AG04449 (cell line): ENCODE measurements around the gene OSBP2.

Source experiments
- CTCF ChIA-PET: fragments of 350-600 bp; formaldehyde crosslinking; extraction: SDS; loops from one replicate; lab custom pipeline; 2021; ENCODE audit warnings: antibody characterized with exemption; lab: Yijun Ruan, JAX
- POLR2A ChIA-PET: fragments of 400-600, 350-600 bp; formaldehyde crosslinking; extraction: SDS; loops from one replicate; lab custom pipeline; 2020; ENCODE audit warnings: antibody characterized with exemption, inconsistent platforms; lab: Yijun Ruan, JAX
- DNase-seq: peaks from one replicate; pipeline ENCODE4 v3.0.0-alpha.2; 2010; ENCODE audit warnings: low read depth, low spot score
- H3K4me3 ChIP-seq: 2 replicates; pipeline ENCODE4 v1.5.1; 2011; ENCODE audit warnings: low read depth, mild to moderate bottlenecking, control low read depth, low read length
- CTCF ChIP-seq: IDR thresholded peaks from one replicate; pipeline ENCODE4 v1.5.1; 2011; ENCODE audit warnings: mild to moderate bottlenecking, moderate library complexity, low read length, control low read depth, inconsistent platforms; ENCODE audit not compliant: insufficient read depth; ENCODE audit errors: missing control alignments

The OSBP2 gene

DNA sequence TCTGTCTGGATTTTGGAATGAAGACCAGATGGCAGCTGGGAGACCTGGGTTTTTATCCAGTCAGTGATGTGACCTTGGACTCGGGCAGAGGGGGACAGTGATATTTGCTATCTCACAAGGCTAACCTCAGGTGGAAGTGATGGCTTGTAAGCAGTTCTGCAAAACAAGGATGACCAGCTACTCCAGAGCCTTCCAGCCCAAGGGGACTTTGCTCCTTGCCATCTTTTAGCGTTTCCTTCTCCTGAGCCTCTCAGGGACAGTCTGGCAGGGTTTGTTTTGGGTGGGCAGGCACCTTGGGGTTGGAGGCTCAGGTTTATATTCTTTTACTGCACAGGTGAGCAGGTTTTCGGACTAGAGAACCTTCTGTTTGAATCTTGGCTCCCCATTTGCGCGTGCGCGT is 9.5 kb upstream of the OSBP2 start:
- POLR2A ChIA-PET, result no interaction called here

GRCh38 chr22:30687358-30687757 is 7.3 kb upstream of the OSBP2 start:
- H3K4me3 ChIP-seq, result no peak overlapping the region
- no peak for TF ChIP-seq CTCF
- CTCF ChIA-PET, result no interaction called here
- POLR2A ChIA-PET, result no interaction called here
- DNase-seq, result no peak

More for the DNA sequence above, 9.5 kb upstream of the OSBP2 start:
- TF ChIP-seq CTCF, result no peak
- no peak overlapping the region for H3K4me3 ChIP-seq
- CTCF ChIA-PET, result interaction anchor here (0.7 kb wide), 1 partner anchor 51 kb away, joined by 3 read pairs; no protein-coding TSS in a partner anchor
- no peak for DNase-seq

- no peak for DNase-seq
- ChIA-PET POLR2A (no interaction called here), CTCF (interaction anchor here (0.7 to 1.6 kb wide), 2 partner anchors 55 to 66 kb away, joined by 3 to 5 read pairs; no protein-coding TSS in a partner anchor)
- no peak for TF ChIP-seq CTCF
- H3K4me3 ChIP-seq, result no peak overlapping the region
These were observed 5.1 kb upstream of the OSBP2 start for GRCh38 chr22:30689622-30690021.

- POLR2A ChIA-PET, result no interaction called here
- H3K4me3 ChIP-seq, result no peak overlapping the region
- DNase-seq, result no peak
- no peak for TF ChIP-seq CTCF
- CTCF ChIA-PET, result interaction anchor here (1.6 kb wide), 1 partner anchor 64 kb away, joined by 5 read pairs; no protein-coding TSS in a partner anchor
These were observed 3.5 kb upstream of the OSBP2 start for GRCh38 chr22:30691204-30691603.

DNA sequence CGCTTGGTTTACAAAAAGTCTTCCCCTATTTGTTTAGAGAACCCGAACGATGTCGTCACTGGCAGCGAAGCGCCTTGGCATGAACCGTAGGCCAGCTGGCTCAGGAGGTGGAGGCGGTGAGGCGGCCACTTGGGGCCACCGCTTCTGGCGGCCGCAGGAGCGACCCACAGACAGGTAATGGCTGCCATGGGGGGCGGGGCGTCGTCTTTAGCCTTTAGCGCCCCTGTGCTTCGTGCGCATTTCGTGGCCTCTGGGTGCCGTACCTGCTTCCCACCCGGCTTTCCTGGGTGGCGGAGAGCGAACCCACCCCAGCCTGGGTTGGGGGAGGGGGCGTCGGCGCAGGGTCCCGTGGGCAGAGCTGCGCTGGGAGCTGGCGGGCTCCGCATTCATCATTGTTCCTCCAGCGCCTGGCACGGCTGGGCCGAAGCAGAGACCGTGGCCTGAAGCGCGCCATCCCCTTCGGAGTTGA is 469 bp upstream of the OSBP2 start:
- no peak for DNase-seq
- ChIA-PET CTCF (no interaction called here), POLR2A (no interaction called here)
- peak overlapping the region; percentile 68 for H3K4me3 ChIP-seq
- TF ChIP-seq CTCF, result no peak

- POLR2A ChIA-PET, result no interaction called here
- no peak for DNase-seq
- peak overlapping the region; percentile 59 for H3K4me3 ChIP-seq
- CTCF ChIA-PET, result interaction anchor here (1.0 to 1.4 kb wide), 2 partner anchors 60 to 61 kb away, joined by 4 to 5 read pairs; no protein-coding TSS in a partner anchor
- TF ChIP-seq CTCF, result no peak
These were observed 727 bp downstream of the OSBP2 start for GRCh38 chr22:30695351-30695851.
